T-helper 17 cell (primary cell): ENCODE results near the gene CRYGC. TPM values are rescaled to one million over a fixed set of nuclear protein-coding genes. Genes with fewer than 3 reads are reported as not detected.
"Not testable (repeated sequence)": the region's sequence is repeated elsewhere in the genome, so short reads cannot be mapped to it uniquely, and the experiment has no call there.

Experiments used
- ATAC-seq: fragments of 150-1000 bp; cut with Tn5 transposase; 2 replicates; pipeline ENCODE4 v1.10.0; 2021; ENCODE audit warnings: mild to moderate bottlenecking, moderate library complexity
- DNase-seq, 3 donors: peaks; one replicate each; pipeline versions ENCODE4 v3.0.0 to v3.0.0-alpha.2; 2020 to 2021
- H3K9me3 ChIP-seq: one replicate; pipeline ENCODE4 v1.7.0; 2013; ENCODE audit warnings: low read length, mild to moderate bottlenecking; ENCODE audit not compliant: control insufficient read depth, poor library complexity, severe bottlenecking
- H3K27ac Mint-ChIP-seq: one replicate; pipeline ENCODE4 v1.8.0; 2022; ENCODE audit warnings: mild to moderate bottlenecking, moderate library complexity, mixed read lengths
- H3K27me3 Mint-ChIP-seq: one replicate; pipeline ENCODE4 v1.8.0; 2022; ENCODE audit warnings: mixed read lengths
- H3K36me3 Mint-ChIP-seq: one replicate; pipeline ENCODE4 v1.8.0; 2022; ENCODE audit warnings: low read depth, mixed read lengths
- H3K4me1 Mint-ChIP-seq: one replicate; pipeline ENCODE4 v1.8.0; 2022; ENCODE audit warnings: mild to moderate bottlenecking, mixed read lengths
- H3K4me3 Mint-ChIP-seq: one replicate; pipeline ENCODE4 v1.8.0; 2022; ENCODE audit warnings: mild to moderate bottlenecking, moderate library complexity, mixed read lengths
- total RNA-seq, 4 donors: library from RNA in 2 of 4; stranded (reverse) in 2 of 4; gene quantifications; one replicate each; pipeline ENCODE4 v1.2.3 and lab custom pipeline; 2022 to 2026

Gene CRYGC
- total RNA-seq, 2 donors from 2014 or later = not detected

- Mint-ChIP-seq H3K27me3 (peaks cover 21% of the 10 kb centered on the region), H3K36me3 (no peaks in the 10 kb centered on the region), H3K4me3 (no peak overlapping the region), H3K27ac (no peak overlapping the region), H3K4me1 (no peaks in the 10 kb centered on the region)
- H3K9me3 ChIP-seq = no peaks in the 10 kb centered on the region
- ATAC-seq (no peak), DNase-seq (no peak)
Measured at GRCh38 chr2:208148803-208149202, 19.2 kb upstream of the CRYGC start.

DNA sequence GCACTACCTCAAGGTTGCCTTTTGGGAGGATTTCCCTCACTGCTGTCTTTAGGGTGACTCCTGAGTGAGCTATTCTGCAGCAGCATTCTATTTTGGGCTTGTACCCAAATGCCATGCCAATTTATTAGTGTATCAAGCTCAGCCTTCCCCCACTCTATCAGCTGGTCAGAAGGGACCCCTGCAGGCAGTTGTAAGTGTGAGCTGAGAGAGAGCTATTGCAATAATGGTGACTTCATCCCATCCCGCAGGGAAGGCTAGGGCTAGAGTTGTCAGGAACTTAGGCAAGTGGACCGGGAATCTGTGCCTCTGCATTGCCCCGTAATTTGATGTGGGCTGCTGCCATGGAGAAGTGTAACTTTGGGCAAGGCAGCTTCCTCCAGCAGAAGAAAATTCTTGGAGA lies 18.1 kb upstream of the CRYGC start:
- H3K9me3 ChIP-seq = no peaks in the 10 kb centered on the region
- H3K27ac Mint-ChIP-seq = no peak overlapping the region
- ATAC-seq (no peak), DNase-seq (no peak)
- no peaks in the 10 kb centered on the region for H3K36me3 Mint-ChIP-seq
- peaks cover 1% of the 10 kb centered on the region for H3K4me1 Mint-ChIP-seq
- no peak overlapping the region for H3K4me3 Mint-ChIP-seq
- H3K27me3 Mint-ChIP-seq = peaks cover 21% of the 10 kb centered on the region

DNA sequence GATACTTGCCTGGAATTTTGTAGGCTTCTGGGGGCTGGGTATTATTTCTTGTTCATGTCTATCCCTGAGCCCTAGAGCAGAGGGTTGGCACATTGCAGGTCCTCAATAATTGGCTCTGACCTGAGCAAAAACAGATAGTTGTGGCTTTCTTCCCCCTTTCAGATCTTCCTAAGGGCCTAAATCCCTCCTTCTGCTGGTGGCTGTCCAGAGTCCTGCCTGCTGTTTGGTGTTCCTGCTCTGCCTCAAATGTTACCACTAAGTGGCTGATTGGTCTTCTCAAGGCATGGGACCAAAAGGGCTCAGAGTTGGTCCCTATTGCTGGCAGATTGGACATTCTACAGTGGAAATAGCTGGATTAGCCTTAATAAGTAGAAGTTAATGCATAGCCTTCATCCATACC lies 17.4 kb upstream of the CRYGC start:
- H3K4me3 Mint-ChIP-seq = no peak overlapping the region

GRCh38 chr2:208146006-208146405 lies 16.4 kb upstream of the CRYGC start, which contains the start of gene CRYGB:
Gene CRYGB, minus strand, starts transcription at chr2:208146158. Its CDS starts 38 bp downstream, at chr2:208146120.
- DNase-seq = no peak
- peaks cover 3% of the 10 kb centered on the region for H3K4me1 Mint-ChIP-seq
- no peaks in the 10 kb centered on the region for H3K36me3 Mint-ChIP-seq
- no peaks in the 10 kb centered on the region for H3K9me3 ChIP-seq
- ATAC-seq = no peak
- peaks cover 21% of the 10 kb centered on the region for H3K27me3 Mint-ChIP-seq
- no peak within 1 kb of the TSS for H3K27ac Mint-ChIP-seq
- no peak within 1 kb of the TSS for H3K4me3 Mint-ChIP-seq

More for the DNA sequence above, 17.4 kb upstream of the CRYGC start:
- no peak for ATAC-seq
- no peaks in the 10 kb centered on the region for H3K9me3 ChIP-seq
- no peaks in the 10 kb centered on the region for H3K36me3 Mint-ChIP-seq
- peaks cover 3% of the 10 kb centered on the region for H3K4me1 Mint-ChIP-seq
- H3K27ac Mint-ChIP-seq = no peak overlapping the region
- H3K27me3 Mint-ChIP-seq = peaks cover 21% of the 10 kb centered on the region
- no peak for DNase-seq

DNA sequence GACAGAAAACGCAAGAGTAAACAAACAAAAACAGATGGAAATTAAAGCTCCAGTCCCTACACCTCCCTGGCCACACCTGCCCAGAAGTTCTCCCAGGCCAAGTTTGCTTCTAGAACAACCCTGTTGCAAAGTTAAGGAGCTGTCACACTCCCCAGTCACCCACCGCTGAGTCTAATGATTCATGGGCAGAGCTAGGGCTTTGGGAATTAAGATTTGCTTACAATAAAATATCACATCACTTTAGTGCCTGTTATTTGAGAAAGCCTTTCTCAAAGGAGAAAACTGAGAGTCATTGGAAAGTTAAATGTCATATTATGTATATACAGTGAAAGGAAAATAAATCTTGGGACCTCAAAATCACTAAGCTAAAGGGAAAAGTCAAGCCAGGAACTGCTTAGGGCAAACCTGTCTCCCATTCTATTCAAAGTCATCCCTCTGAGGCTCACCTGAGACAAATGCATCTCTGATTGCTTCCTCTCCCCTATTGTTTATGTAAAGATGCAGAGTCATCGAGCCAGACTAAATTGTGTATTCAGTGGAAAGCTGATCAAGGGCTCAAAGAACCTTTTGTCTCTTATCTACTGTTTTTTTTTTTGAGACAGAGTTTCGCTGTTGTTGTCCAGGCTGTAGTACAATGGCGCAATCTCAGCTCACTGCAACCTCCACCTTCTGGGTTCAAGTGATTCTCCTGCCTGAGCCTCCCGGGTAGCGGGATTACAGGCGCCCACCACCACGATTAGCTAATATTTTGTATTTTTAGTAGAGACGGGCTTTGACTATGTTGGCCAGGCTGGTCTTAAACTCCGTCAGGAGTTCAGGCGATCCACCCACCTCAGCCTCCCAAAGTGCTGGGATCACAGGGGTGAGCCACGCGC lies 13.5 kb upstream of the CRYGC start:
- Mint-ChIP-seq H3K4me3 (no peak overlapping the region), H3K27ac (no peak overlapping the region), H3K36me3 (no peaks in the 10 kb centered on the region), H3K4me1 (peaks cover 3% of the 10 kb centered on the region), H3K27me3 (peaks cover 21% of the 10 kb centered on the region)
- no peaks in the 10 kb centered on the region for H3K9me3 ChIP-seq
- ATAC-seq = no peak
- no peak for DNase-seq

DNA sequence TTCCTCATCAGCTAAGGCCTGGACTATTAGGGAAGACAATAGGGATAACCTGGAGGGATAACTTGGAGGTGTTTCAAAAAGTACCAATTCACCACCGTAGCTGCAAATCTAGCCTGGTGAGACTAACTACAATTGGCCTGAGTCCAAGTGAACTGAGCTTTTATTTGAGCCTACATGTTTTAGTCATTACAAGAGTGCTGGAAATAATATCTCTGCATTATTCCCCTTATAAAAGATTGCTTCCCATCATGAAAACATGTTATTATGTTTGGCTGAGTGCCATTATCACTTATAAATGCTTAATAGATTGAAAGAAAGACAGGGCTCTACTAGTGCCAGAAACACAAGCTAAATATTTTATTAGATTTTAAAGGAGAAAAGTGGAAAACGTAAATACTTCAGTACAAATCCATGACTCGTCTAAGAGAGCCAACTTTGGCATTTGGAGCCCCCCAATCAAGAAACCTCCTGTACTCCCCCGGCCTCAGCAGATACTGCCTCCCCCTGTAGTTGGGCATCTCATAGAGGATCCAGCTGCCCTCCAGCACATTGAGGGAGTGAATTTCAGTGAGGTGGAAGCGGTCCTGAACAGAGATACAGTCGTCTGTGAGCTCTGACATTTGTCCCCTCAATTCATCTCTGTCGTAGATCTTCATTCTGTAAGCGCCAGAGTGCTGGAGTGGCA lies 12.8 kb upstream of the CRYGC start:
- H3K27me3 Mint-ChIP-seq = peaks cover 15% of the 10 kb centered on the region
- no peak overlapping the region for H3K27ac Mint-ChIP-seq
- H3K36me3 Mint-ChIP-seq = no peaks in the 10 kb centered on the region
- no peaks in the 10 kb centered on the region for H3K9me3 ChIP-seq
- H3K4me1 Mint-ChIP-seq = peaks cover 3% of the 10 kb centered on the region
- no peak for DNase-seq
- no peak for ATAC-seq
- H3K4me3 Mint-ChIP-seq = no peak overlapping the region

DNA sequence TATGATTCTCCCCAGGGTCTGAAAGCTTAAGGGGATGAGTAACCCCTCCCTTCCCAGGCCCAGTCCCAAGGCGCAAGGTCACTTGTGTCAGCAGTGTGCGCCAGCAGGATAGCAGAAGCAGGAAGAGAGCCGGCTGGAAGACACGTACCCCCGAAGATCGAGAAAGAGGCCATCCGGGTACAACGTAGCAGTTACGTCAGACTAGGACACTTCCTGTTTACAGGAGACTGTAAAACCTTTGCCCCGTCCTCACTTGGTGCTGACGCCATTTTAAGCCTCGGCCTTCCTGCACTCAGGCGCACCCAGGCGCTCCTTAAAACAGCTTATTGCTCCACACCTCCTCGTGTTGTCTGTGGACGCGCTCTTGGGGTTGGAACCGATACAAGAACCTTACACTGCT lies 9.8 kb upstream of the CRYGC start:
- Mint-ChIP-seq H3K4me3 (no peak overlapping the region), H3K27ac (no peak overlapping the region), H3K4me1 (peaks cover 5% of the 10 kb centered on the region), H3K36me3 (no peaks in the 10 kb centered on the region), H3K27me3 (no peaks in the 10 kb centered on the region)
- no peak for DNase-seq
- ATAC-seq = no peak
- H3K9me3 ChIP-seq = no peaks in the 10 kb centered on the region

GRCh38 chr2:208138334-208138733 lies 8.7 kb upstream of the CRYGC start:
- H3K27ac Mint-ChIP-seq, ATAC-seq, H3K9me3 ChIP-seq, DNase-seq, H3K4me1 Mint-ChIP-seq, H3K36me3 Mint-ChIP-seq, H3K4me3 Mint-ChIP-seq, H3K27me3 Mint-ChIP-seq: not testable (repeated sequence)

DNA sequence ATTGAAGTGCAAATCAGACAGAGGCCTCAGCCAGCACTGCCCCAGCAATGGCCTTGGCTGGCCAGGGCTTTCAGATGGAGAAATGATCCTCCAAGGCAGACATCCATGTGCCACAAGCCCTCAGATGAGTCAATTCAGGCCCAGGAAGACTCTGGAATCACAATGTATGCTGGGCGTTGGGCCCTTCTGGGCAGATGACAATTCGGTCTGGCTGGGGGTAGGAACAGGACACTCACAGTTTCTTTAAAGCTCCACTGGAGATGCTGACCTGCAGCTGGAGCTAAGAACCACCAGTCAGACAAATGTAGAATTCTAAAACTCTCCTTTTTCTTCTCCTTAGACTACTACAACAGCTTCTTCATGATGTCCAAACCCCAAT lies 7.1 kb upstream of the CRYGC start:
- H3K9me3 ChIP-seq = no peaks in the 10 kb centered on the region
- Mint-ChIP-seq H3K27ac (no peak overlapping the region), H3K4me1 (peaks cover 2% of the 10 kb centered on the region), H3K4me3 (no peak overlapping the region), H3K36me3 (no peaks in the 10 kb centered on the region), H3K27me3 (peaks cover 6% of the 10 kb centered on the region)
- DNase-seq (no peak), ATAC-seq (no peak)

GRCh38 chr2:208135794-208136715 lies 6.4 kb upstream of the CRYGC start:
- no peak for DNase-seq
- Mint-ChIP-seq H3K27me3 (peaks cover 6% of the 10 kb centered on the region), H3K36me3 (no peaks in the 10 kb centered on the region), H3K4me1 (peaks cover 2% of the 10 kb centered on the region), H3K27ac (no peak overlapping the region), H3K4me3 (no peak overlapping the region)
- no peak for ATAC-seq
- H3K9me3 ChIP-seq = no peaks in the 10 kb centered on the region

DNA sequence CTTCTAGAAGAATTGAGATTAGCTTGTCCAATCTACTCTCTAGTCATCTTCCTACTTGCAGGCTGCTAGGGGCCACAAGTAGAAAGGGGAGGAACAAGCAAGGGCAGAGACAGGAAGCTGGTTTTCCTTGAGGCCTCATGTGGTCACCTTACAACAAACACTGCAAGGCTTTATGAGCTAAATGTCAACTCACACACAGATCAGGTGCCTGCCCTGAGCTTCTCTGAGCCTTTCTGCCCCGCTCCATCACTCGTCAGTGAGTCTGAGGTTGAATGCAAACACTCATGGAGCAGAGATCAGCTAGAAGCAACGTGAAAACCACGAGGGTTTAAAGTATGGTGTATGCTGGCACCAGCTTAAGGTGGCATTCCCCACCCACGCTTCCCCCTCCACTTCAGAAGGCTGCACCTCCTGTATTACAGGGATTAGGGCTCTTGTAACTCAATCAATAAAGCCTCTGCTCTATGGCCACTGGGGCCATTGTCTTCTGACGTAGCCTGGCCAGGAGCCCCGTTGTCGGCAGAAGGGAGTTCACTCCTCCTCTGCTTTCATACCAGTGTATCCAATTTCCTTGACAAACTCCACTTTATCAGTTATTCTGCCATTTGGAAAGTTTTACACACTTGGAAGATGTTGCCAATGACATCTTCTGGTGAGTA lies 5.4 kb upstream of the CRYGC start:
- no peak overlapping the region for H3K4me3 Mint-ChIP-seq
- H3K27ac Mint-ChIP-seq = no peak overlapping the region
- H3K9me3 ChIP-seq = no peaks in the 10 kb centered on the region
- DNase-seq = no peak
- H3K36me3 Mint-ChIP-seq = no peaks in the 10 kb centered on the region
- peaks cover 2% of the 10 kb centered on the region for H3K4me1 Mint-ChIP-seq
- H3K27me3 Mint-ChIP-seq = peaks cover 6% of the 10 kb centered on the region
- ATAC-seq = no peak

DNA sequence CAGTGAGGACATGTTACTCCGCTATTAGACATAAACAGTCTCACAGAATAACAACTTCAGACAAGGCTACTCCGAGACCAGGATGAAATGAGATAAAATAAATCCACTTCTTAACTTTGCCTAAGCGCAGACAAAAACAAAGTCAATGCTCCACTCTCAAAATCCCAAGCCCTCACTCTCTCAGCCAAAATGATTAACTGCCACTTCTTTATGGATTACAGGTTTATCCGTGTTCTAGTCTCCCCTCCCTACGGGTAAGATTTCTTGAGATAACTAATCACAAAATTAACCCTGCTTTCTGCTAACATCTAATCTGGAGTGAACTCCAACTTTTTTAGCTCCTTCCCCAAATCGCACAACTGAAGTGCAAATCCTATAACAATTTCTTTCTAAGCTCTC lies 1.1 kb upstream of the CRYGC start:
- H3K27me3 Mint-ChIP-seq = peaks cover 17% of the 10 kb centered on the region
- no peak overlapping the region for H3K4me3 Mint-ChIP-seq
- H3K9me3 ChIP-seq = no peaks in the 10 kb centered on the region
- H3K27ac Mint-ChIP-seq = no peak overlapping the region
- DNase-seq (no peak), ATAC-seq (no peak)
- no peaks in the 10 kb centered on the region for H3K36me3 Mint-ChIP-seq
- H3K4me1 Mint-ChIP-seq = peaks cover 2% of the 10 kb centered on the region
